GM12872 (cell line): Measurements from ENCODE around the gene PLAA.

ENCODE experiments used
- TF ChIP-seq, protein P1 (sequence below): IDR thresholded peaks from 3 replicates; pipeline ENCODE4 v1.5.1; 2011; ENCODE audit warnings: low read depth, mild to moderate bottlenecking, low read length, moderate library complexity; ENCODE audit not compliant: insufficient read depth

The PLAA gene

DNA sequence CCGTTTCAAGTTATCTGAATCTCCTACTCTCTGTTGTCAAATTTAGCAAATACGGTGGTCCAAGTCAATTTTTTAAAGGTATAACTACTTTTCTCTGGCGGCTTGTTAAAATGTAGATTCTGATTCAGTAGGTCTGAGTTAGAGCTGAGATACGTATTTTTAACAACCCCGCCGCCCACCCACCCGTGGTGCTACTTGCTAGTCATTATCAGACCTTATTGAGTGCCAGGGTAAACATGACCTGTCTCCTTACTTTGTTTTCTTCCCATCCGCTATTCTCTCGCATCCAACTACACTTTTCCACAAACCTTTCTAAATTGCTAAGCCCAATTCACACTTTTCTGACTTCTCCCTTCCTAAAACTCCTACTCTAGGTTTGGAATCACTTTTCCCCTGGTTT is 694 bp upstream of the PLAA start:
- TF ChIP-seq, protein P1, sequence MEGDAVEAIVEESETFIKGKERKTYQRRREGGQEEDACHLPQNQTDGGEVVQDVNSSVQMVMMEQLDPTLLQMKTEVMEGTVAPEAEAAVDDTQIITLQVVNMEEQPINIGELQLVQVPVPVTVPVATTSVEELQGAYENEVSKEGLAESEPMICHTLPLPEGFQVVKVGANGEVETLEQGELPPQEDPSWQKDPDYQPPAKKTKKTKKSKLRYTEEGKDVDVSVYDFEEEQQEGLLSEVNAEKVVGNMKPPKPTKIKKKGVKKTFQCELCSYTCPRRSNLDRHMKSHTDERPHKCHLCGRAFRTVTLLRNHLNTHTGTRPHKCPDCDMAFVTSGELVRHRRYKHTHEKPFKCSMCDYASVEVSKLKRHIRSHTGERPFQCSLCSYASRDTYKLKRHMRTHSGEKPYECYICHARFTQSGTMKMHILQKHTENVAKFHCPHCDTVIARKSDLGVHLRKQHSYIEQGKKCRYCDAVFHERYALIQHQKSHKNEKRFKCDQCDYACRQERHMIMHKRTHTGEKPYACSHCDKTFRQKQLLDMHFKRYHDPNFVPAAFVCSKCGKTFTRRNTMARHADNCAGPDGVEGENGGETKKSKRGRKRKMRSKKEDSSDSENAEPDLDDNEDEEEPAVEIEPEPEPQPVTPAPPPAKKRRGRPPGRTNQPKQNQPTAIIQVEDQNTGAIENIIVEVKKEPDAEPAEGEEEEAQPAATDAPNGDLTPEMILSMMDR, result no peak

DNA sequence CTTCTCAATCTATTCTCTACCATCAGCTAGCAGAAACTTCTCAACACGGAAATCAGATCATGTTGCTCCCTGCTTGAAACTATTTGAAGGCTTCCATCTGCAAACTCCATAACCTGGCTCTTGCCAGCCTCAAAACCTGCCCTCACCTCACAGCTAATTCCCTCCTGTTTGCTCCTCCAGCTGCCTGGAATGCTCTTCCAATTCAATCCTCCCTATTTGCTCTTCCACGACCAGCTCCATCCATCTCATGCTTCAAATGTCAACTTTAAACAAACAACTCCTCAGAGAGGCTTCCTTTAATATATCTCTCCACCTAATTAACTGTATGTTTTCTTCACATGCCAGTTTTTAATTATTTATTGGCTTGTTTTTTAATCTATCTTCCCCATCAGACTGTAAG is 1.5 kb downstream of the PLAA start:
- TF ChIP-seq, protein P1, result no peak

DNA sequence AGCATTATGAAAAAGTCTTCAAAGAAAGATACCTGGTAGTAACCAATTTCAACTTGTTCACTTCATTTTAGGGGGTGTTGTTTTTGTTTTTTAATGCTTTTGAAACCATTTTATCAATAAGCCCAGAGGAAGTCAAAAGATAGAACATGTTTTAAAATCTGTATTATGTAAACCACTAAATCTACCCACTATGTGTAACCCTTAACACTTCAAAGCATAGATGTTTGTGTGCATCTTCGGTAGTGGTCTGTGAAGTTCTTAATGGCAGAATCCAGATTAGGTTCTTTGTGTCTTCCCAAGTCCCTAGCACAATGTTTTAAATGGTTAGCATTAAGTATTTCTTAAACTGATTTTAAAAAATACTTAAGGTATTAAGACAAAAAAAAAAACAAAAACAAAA is 6.3 kb downstream of the PLAA start:
- TF ChIP-seq, protein P1, result no peak

- TF ChIP-seq, protein P1, result no peak
Measured at GRCh38 chr9:26939955-26940711, 6.9 kb downstream of the PLAA start.

GRCh38 chr9:26937816-26938371 is 9.1 kb downstream of the PLAA start:
- TF ChIP-seq, protein P1, result no peak

GRCh38 chr9:26935847-26936246 is 11.2 kb downstream of the PLAA start:
- TF ChIP-seq, protein P1, result no peak

DNA sequence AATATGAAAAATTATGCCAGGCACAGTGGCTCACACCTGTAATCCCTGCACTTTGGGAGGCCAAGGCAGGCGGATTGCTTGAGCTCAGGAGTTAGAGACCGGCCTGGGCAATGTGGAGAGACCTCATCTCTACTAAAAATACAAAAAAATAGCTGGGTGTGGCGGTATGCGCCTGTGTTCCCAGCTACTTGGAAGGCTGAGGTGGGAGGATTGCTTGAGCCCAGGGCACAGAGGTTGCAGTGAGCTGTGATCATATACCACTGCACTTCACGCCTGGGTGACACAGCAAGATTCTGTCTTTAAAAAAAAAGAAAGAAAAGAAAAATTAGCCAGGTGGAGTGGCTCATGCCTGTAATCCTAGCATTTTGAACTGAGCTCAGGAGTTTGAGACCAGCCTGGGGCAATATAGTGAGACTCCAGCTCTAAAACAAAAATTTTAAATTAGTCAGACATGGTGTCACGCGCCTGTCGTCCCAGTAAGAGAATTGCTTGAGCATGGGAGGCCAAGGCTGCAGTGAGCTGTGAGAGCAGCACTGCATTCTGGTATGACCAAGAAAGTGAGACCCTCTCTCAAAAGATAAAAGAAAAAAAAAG is 18.0 kb downstream of the PLAA start:
- TF ChIP-seq, protein P1, result no peak
